A673 (cell line): ENCODE data around the gene PCTP. TPM values are rescaled to one million over a fixed set of nuclear protein-coding genes. Genes with fewer than 3 reads are reported as not detected.

Experiments used
- BruUV-seq: library from RNA; stranded (reverse); fragments of 400-500 nt; replicated peaks from 2 replicates; lab custom pipeline; 2021; lab: Mats Ljungman, UMichigan
- CTCF ChIA-PET: fragments of 300-600 bp; sonication (Branson Sonifier 250); formaldehyde crosslinking; loops from one replicate; lab custom pipeline; 2022; ENCODE audit warnings: antibody characterized with exemption; lab: Charles Lee
- POLR2A ChIA-PET: fragments of 300-600 bp; sonication (Branson Sonifier 250); formaldehyde crosslinking; loops from one replicate; lab custom pipeline; 2022; ENCODE audit warnings: antibody characterized with exemption; ENCODE audit not compliant: low non-redundant PET; lab: Charles Lee
- DNase-seq: peaks from one replicate; pipeline ENCODE4 v3.0.0-alpha.2; 2015; ENCODE audit warnings: low spot score
- H3K27ac ChIP-seq: fragments of 200-600 bp; sonication (generic); 2 replicates; pipeline ENCODE4 v1.5.1; 2016; ENCODE audit warnings: mixed run types, low read depth, mild to moderate bottlenecking, mixed read lengths, antibody characterized with exemption, low read length; ENCODE audit not compliant: poor library complexity, severe bottlenecking
- H3K27me3 ChIP-seq: fragments of 200-600 bp; sonication (generic); replicated peaks from 2 replicates; pipeline ENCODE4 v1.6.1; 2017; ENCODE audit warnings: mixed run types, low read depth, mild to moderate bottlenecking, mixed read lengths, antibody characterized with exemption, low read length; ENCODE audit not compliant: insufficient read depth, poor library complexity
- H3K36me3 ChIP-seq: fragments of 200-600 bp; sonication (generic); 2 replicates; pipeline ENCODE4 v1.6.1; 2016; ENCODE audit warnings: mixed run types, mild to moderate bottlenecking, mixed read lengths, antibody characterized with exemption, low read length; ENCODE audit not compliant: insufficient read depth, poor library complexity, severe bottlenecking
- H3K4me1 ChIP-seq: fragments of 200-600 bp; sonication (generic); 2 replicates; pipeline ENCODE4 v1.6.1; 2017; ENCODE audit warnings: mixed run types, mild to moderate bottlenecking, mixed read lengths, antibody characterized with exemption, low read length; ENCODE audit not compliant: insufficient read depth, poor library complexity, severe bottlenecking
- H3K4me3 ChIP-seq: fragments of 200-600 bp; sonication (generic); 2 replicates; pipeline ENCODE4 v1.5.1; 2016; ENCODE audit warnings: low read depth, mixed run types, mild to moderate bottlenecking, mixed read lengths, low read length; ENCODE audit not compliant: poor library complexity, severe bottlenecking
- H3K9me3 ChIP-seq: fragments of 200-600 bp; sonication (generic); 2 replicates; pipeline ENCODE4 v1.6.1; 2016; ENCODE audit warnings: mixed run types, low read depth, mild to moderate bottlenecking, mixed read lengths, antibody characterized with exemption, low read length; ENCODE audit not compliant: poor library complexity, severe bottlenecking
- EZH2 ChIP-seq: fragments of 200-600 bp; sonication (generic); IDR thresholded peaks from 2 replicates; pipeline ENCODE4 v1.6.1; 2017; ENCODE audit warnings: borderline replicate concordance, low read depth, mild to moderate bottlenecking, mixed read lengths, antibody characterized with exemption, low read length; ENCODE audit not compliant: poor library complexity, severe bottlenecking
- intact Hi-C: fragments of 100-400 bp; cut with micrococcal nuclease; formaldehyde crosslinking; loops from one replicate; pipeline ENCODE4 v1.10.0; 2022; ENCODE audit not compliant: unreplicated experiment
- total RNA-seq: library from RNA; stranded (reverse); gene quantifications from 2 replicates; pipeline ENCODE4 v1.2.3, GENCODE V29; 2021
- TF ChIP-seq, protein P1 (sequence below): fragments of 300-800, 200-600 bp; sonication (generic); conservative IDR thresholded peaks from 2 replicates; pipeline ENCODE4 v1.5.1; 2017; ENCODE audit warnings: low read depth, mild to moderate bottlenecking, antibody characterized with exemption, low read length, moderate library complexity, mixed read lengths

The PCTP gene
- total RNA-seq, 1 experiment from 2014 or later, result 6.4 TPM

- ChIA-PET CTCF (interaction anchor here (0.5 kb wide), 1 partner anchor 24 kb away, joined by 13 read pairs; no protein-coding TSS in a partner anchor), POLR2A (no interaction called here)
Measured at GRCh38 chr17:55720919-55721836, 29.7 kb upstream of the PCTP start.

DNA sequence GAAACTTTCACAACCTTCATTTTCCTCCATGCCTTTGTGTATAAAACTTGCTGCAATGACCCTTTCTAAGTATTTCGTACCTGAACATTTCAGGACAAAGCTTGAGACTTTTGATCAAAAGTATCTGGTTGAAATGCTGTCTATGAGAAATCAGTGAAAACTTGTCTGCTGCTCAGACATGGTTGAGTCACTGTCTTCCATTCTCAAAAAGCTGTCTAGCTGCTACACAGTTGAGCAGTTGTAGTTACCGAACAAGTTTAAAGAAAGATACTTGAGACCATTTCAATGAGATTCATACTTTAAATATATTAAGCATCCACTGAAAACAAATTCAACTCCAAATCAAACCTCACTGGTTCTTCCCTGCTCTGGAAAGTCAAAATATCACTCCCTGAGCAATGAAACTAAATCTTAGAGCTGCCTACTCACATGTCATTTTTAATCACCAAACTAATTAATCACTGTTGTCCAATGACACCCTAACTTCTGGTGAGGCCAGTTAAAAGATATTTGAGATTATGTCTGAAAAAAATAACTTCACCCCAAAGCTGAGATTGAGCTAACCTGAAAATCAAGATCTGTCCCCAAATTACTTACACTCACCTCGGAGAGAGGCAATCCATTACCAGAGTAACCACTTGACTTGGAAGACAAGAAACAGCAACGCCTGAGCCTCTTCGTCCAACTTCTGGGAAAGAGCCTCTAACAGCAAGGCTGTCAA, 28.7 kb upstream of the PCTP start:
- Histone ChIP-seq H3K27ac (peak overlapping the region; percentile 71), H3K9me3 (no peaks in the 10 kb centered on the region), H3K36me3 (peaks cover 6% of the 10 kb centered on the region), H3K27me3 (no peaks in the 10 kb centered on the region), H3K4me1 (peaks cover 59% of the 10 kb centered on the region), H3K4me3 (peak overlapping the region; percentile 40)
- no peak for DNase-seq
- BruUV-seq, result TSS peak; percentile 70
- CTCF ChIA-PET, result no interaction called here
- POLR2A ChIA-PET, result no interaction called here
- intact Hi-C loops, result no loop called here
- TF ChIP-seq EZH2, result no peak

More at GRCh38 chr17:55720919-55721836, 29.7 kb upstream of the PCTP start:
- peaks cover 54% of the 10 kb centered on the region for H3K4me1 ChIP-seq
- no peak for TF ChIP-seq EZH2
- TF ChIP-seq, protein P1, sequence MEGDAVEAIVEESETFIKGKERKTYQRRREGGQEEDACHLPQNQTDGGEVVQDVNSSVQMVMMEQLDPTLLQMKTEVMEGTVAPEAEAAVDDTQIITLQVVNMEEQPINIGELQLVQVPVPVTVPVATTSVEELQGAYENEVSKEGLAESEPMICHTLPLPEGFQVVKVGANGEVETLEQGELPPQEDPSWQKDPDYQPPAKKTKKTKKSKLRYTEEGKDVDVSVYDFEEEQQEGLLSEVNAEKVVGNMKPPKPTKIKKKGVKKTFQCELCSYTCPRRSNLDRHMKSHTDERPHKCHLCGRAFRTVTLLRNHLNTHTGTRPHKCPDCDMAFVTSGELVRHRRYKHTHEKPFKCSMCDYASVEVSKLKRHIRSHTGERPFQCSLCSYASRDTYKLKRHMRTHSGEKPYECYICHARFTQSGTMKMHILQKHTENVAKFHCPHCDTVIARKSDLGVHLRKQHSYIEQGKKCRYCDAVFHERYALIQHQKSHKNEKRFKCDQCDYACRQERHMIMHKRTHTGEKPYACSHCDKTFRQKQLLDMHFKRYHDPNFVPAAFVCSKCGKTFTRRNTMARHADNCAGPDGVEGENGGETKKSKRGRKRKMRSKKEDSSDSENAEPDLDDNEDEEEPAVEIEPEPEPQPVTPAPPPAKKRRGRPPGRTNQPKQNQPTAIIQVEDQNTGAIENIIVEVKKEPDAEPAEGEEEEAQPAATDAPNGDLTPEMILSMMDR, result 0 out of 2 replicates have a peak, but pooled peaks have one; percentile 21
- H3K27me3 ChIP-seq, result no peaks in the 10 kb centered on the region
- H3K4me3 ChIP-seq, result peak overlapping the region; percentile 14
- BruUV-seq, result no TSS peak
- DNase-seq, result peak; percentile 55
- peak overlapping the region; percentile 71 for H3K27ac ChIP-seq
- H3K9me3 ChIP-seq, result no peaks in the 10 kb centered on the region
- H3K36me3 ChIP-seq, result peaks cover 6% of the 10 kb centered on the region
- intact Hi-C loops, result no loop called here

GRCh38 chr17:55722742-55723487, 27.9 kb upstream of the PCTP start, which contains the start of gene TMEM100:
Gene TMEM100, minus strand, starts transcription at chr17:55722864. Its CDS starts 1,794 bp downstream, at chr17:55721070.
- ChIA-PET CTCF (interaction anchor here (0.7 kb wide), 1 partner anchor 33 kb away, joined by 7 read pairs; no protein-coding TSS in a partner anchor), POLR2A (no interaction called here)
- BruUV-seq, result no TSS peak
- peak; percentile 91 for DNase-seq
- Histone ChIP-seq H3K27me3 (no peaks in the 10 kb centered on the region), H3K4me1 (peaks cover 59% of the 10 kb centered on the region), H3K36me3 (peaks cover 6% of the 10 kb centered on the region), H3K4me3 (peak within 1 kb of the TSS; percentile 40), H3K27ac (peak within 1 kb of the TSS; percentile 71), H3K9me3 (no peaks in the 10 kb centered on the region)
- intact Hi-C loops, result no loop called here
- TF ChIP-seq, protein P1, result no peak
- no peak for TF ChIP-seq EZH2
